ENCODE results near the gene CIAO2B. TPM values are rescaled to one million over a fixed set of nuclear protein-coding genes. Genes with fewer than 3 reads are reported as not detected.

CIAO2B gene
- total RNA-seq, 1 donor from 2014 or later, result 162 TPM

- no peaks in the 10 kb centered on the region for H3K36me3 Mint-ChIP-seq (ENCODE audit: low read depth)
- H3K27me3 Mint-ChIP-seq (ENCODE audit: insufficient read depth), result peaks cover 28% of the 10 kb centered on the region
- no peak overlapping the region for H3K27ac Mint-ChIP-seq
- H3K9me3 Mint-ChIP-seq, result no peaks in the 10 kb centered on the region
- no peak for DNase-seq (ENCODE audit: low spot score)
- no peak overlapping the region for H3K4me3 Mint-ChIP-seq
- intact Hi-C loops (cut with micrococcal nuclease), result no loop called here
- peaks cover 12% of the 10 kb centered on the region for H3K4me1 Mint-ChIP-seq (ENCODE audit: low read depth)
Measured at GRCh38 chr16:66920299-66920590, 14.0 kb downstream of the CIAO2B start.

- no peak for DNase-seq (ENCODE audit: low spot score)
- H3K4me1 Mint-ChIP-seq (ENCODE audit: low read depth), result peaks cover 11% of the 10 kb centered on the region
- H3K36me3 Mint-ChIP-seq (ENCODE audit: low read depth), result no peaks in the 10 kb centered on the region
- no peaks in the 10 kb centered on the region for H3K9me3 Mint-ChIP-seq
- H3K27me3 Mint-ChIP-seq (ENCODE audit: insufficient read depth), result peaks cover 27% of the 10 kb centered on the region
- H3K4me3 Mint-ChIP-seq, result no peak overlapping the region
- no peak overlapping the region for H3K27ac Mint-ChIP-seq
- intact Hi-C loops (cut with micrococcal nuclease), result no loop called here
Measured at GRCh38 chr16:66919569-66920298, 14.5 kb downstream of the CIAO2B start.

- intact Hi-C loops (cut with micrococcal nuclease), result no loop called here
- H3K36me3 Mint-ChIP-seq (ENCODE audit: low read depth), result no peaks in the 10 kb centered on the region
- no peaks in the 10 kb centered on the region for H3K9me3 Mint-ChIP-seq
- H3K27ac Mint-ChIP-seq, result no peak within 1 kb of the TSS
- no peak within 1 kb of the TSS for H3K4me3 Mint-ChIP-seq
- H3K27me3 Mint-ChIP-seq (ENCODE audit: insufficient read depth), result peaks cover 24% of the 10 kb centered on the region
- no peak for DNase-seq (ENCODE audit: low spot score)
- peaks cover 10% of the 10 kb centered on the region for H3K4me1 Mint-ChIP-seq (ENCODE audit: low read depth)
Measured at GRCh38 chr16:66918803-66919568, 15.2 kb downstream of the CIAO2B start, which contains the start of gene CDH16. TSS of gene CDH16 (minus strand) at chr16:66918885. CDS start at chr16:66918065, 820 bp downstream.

GRCh38 chr16:66918355-66918754, 15.8 kb downstream of the CIAO2B start:
- Mint-ChIP-seq H3K36me3 (ENCODE audit: low read depth) (no peaks in the 10 kb centered on the region), H3K9me3 (no peaks in the 10 kb centered on the region), H3K4me1 (ENCODE audit: low read depth) (peaks cover 3% of the 10 kb centered on the region), H3K27ac (no peak overlapping the region), H3K4me3 (no peak overlapping the region), H3K27me3 (ENCODE audit: insufficient read depth) (peaks cover 20% of the 10 kb centered on the region)
- intact Hi-C loops (cut with micrococcal nuclease), result no loop called here
- no peak for DNase-seq (ENCODE audit: low spot score)

GRCh38 chr16:66917741-66918140, 16.5 kb downstream of the CIAO2B start:
- H3K27ac Mint-ChIP-seq, result no peak overlapping the region
- H3K4me1 Mint-ChIP-seq (ENCODE audit: low read depth), result no peaks in the 10 kb centered on the region

GRCh38 chr16:66916518-66916917, 17.7 kb downstream of the CIAO2B start:
- Mint-ChIP-seq H3K27me3 (ENCODE audit: insufficient read depth) (peaks cover 19% of the 10 kb centered on the region), H3K4me3 (no peak overlapping the region), H3K27ac (no peak overlapping the region), H3K9me3 (no peaks in the 10 kb centered on the region), H3K4me1 (ENCODE audit: low read depth) (no peaks in the 10 kb centered on the region), H3K36me3 (ENCODE audit: low read depth) (no peaks in the 10 kb centered on the region)
- no peak for DNase-seq (ENCODE audit: low spot score)
- intact Hi-C loops (cut with micrococcal nuclease), result no loop called here

More at GRCh38 chr16:66917741-66918140, 16.5 kb downstream of the CIAO2B start:
- no peaks in the 10 kb centered on the region for H3K36me3 Mint-ChIP-seq (ENCODE audit: low read depth)
- no peak overlapping the region for H3K4me3 Mint-ChIP-seq
- no peaks in the 10 kb centered on the region for H3K9me3 Mint-ChIP-seq
- DNase-seq (ENCODE audit: low spot score), result no peak
- peaks cover 19% of the 10 kb centered on the region for H3K27me3 Mint-ChIP-seq (ENCODE audit: insufficient read depth)
- intact Hi-C loops (cut with micrococcal nuclease), result no loop called here

GRCh38 chr16:66915041-66915440, 19.2 kb downstream of the CIAO2B start:
- intact Hi-C loops (cut with micrococcal nuclease), result no loop called here
- Mint-ChIP-seq H3K4me1 (ENCODE audit: low read depth) (no peaks in the 10 kb centered on the region), H3K27me3 (ENCODE audit: insufficient read depth) (peaks cover 13% of the 10 kb centered on the region), H3K9me3 (no peaks in the 10 kb centered on the region), H3K36me3 (ENCODE audit: low read depth) (no peaks in the 10 kb centered on the region), H3K4me3 (no peak overlapping the region), H3K27ac (no peak overlapping the region)
- no peak for DNase-seq (ENCODE audit: low spot score)

- H3K36me3 Mint-ChIP-seq (ENCODE audit: low read depth), result no peaks in the 10 kb centered on the region
- H3K9me3 Mint-ChIP-seq, result no peaks in the 10 kb centered on the region
- no peak overlapping the region for H3K4me3 Mint-ChIP-seq
Measured at GRCh38 chr16:66914541-66914940, 19.7 kb downstream of the CIAO2B start.

GRCh38 chr16:66913711-66914110, 20.5 kb downstream of the CIAO2B start:
- intact Hi-C loops (cut with micrococcal nuclease), result no loop called here
- H3K4me1 Mint-ChIP-seq (ENCODE audit: low read depth), result no peaks in the 10 kb centered on the region
- H3K27me3 Mint-ChIP-seq (ENCODE audit: insufficient read depth), result peaks cover 6% of the 10 kb centered on the region
- no peak overlapping the region for H3K27ac Mint-ChIP-seq
- no peak overlapping the region for H3K4me3 Mint-ChIP-seq
- no peaks in the 10 kb centered on the region for H3K36me3 Mint-ChIP-seq (ENCODE audit: low read depth)
- no peaks in the 10 kb centered on the region for H3K9me3 Mint-ChIP-seq
- DNase-seq (ENCODE audit: low spot score), result no peak

More at GRCh38 chr16:66914541-66914940, 19.7 kb downstream of the CIAO2B start:
- no peak for DNase-seq (ENCODE audit: low spot score)
- Mint-ChIP-seq H3K27me3 (ENCODE audit: insufficient read depth) (peaks cover 12% of the 10 kb centered on the region), H3K27ac (no peak overlapping the region), H3K4me1 (ENCODE audit: low read depth) (no peaks in the 10 kb centered on the region)
- intact Hi-C loops (cut with micrococcal nuclease), result no loop called here

GRCh38 chr16:66913081-66913480, 21.1 kb downstream of the CIAO2B start:
- Mint-ChIP-seq H3K4me3 (no peak overlapping the region), H3K9me3 (no peaks in the 10 kb centered on the region), H3K27ac (no peak overlapping the region), H3K4me1 (ENCODE audit: low read depth) (no peaks in the 10 kb centered on the region), H3K36me3 (ENCODE audit: low read depth) (no peaks in the 10 kb centered on the region), H3K27me3 (ENCODE audit: insufficient read depth) (peaks cover 6% of the 10 kb centered on the region)
- intact Hi-C loops (cut with micrococcal nuclease), result no loop called here
- DNase-seq (ENCODE audit: low spot score), result no peak

GRCh38 chr16:66911801-66912200, 22.4 kb downstream of the CIAO2B start:
- no peak overlapping the region for H3K4me3 Mint-ChIP-seq
- no peaks in the 10 kb centered on the region for H3K9me3 Mint-ChIP-seq
- H3K27ac Mint-ChIP-seq, result no peak overlapping the region
- H3K36me3 Mint-ChIP-seq (ENCODE audit: low read depth), result no peaks in the 10 kb centered on the region
- DNase-seq (ENCODE audit: low spot score), result no peak
- intact Hi-C loops (cut with micrococcal nuclease), result no loop called here
- H3K27me3 Mint-ChIP-seq (ENCODE audit: insufficient read depth), result peaks cover 6% of the 10 kb centered on the region
- H3K4me1 Mint-ChIP-seq (ENCODE audit: low read depth), result no peaks in the 10 kb centered on the region

- H3K36me3 Mint-ChIP-seq (ENCODE audit: low read depth), result no peaks in the 10 kb centered on the region
- H3K27ac Mint-ChIP-seq, result no peak overlapping the region
- no peak for DNase-seq (ENCODE audit: low spot score)
- no peaks in the 10 kb centered on the region for H3K9me3 Mint-ChIP-seq
- peaks cover under 1% of the 10 kb centered on the region for H3K27me3 Mint-ChIP-seq (ENCODE audit: insufficient read depth)
- intact Hi-C loops (cut with micrococcal nuclease), result no loop called here
- H3K4me1 Mint-ChIP-seq (ENCODE audit: low read depth), result peaks cover 5% of the 10 kb centered on the region
- H3K4me3 Mint-ChIP-seq, result no peak overlapping the region
Measured at GRCh38 chr16:66911112-66911511, 23.1 kb downstream of the CIAO2B start.

- no peaks in the 10 kb centered on the region for H3K27me3 Mint-ChIP-seq (ENCODE audit: insufficient read depth)
- no peaks in the 10 kb centered on the region for H3K9me3 Mint-ChIP-seq
- H3K4me1 Mint-ChIP-seq (ENCODE audit: low read depth), result peaks cover 11% of the 10 kb centered on the region
- intact Hi-C loops (cut with micrococcal nuclease), result no loop called here
- no peak overlapping the region for H3K4me3 Mint-ChIP-seq
- no peaks in the 10 kb centered on the region for H3K36me3 Mint-ChIP-seq (ENCODE audit: low read depth)
- no peak overlapping the region for H3K27ac Mint-ChIP-seq
- DNase-seq (ENCODE audit: low spot score), result no peak
Measured at GRCh38 chr16:66910175-66910940, 23.8 kb downstream of the CIAO2B start.
